Smooth muscle cell (in vitro differentiated cells): ENCODE data around the gene TMEM43. TPM values are rescaled to one million over a fixed set of nuclear protein-coding genes. Genes with fewer than 3 reads are reported as not detected.

ENCODE experiments used
- DNase-seq: peaks from one replicate; lab custom pipeline; 2025; ENCODE audit not compliant: unreplicated experiment; lab: John Stamatoyannopoulos, UW
- H2AFZ ChIP-seq: fragments of 200-600 bp; sonication (generic); 2 replicates; pipeline ENCODE4 v1.6.0; 2016; ENCODE audit warnings: antibody characterized with exemption, low read depth, mild to moderate bottlenecking
- H3F3A ChIP-seq: fragments of 200-600 bp; sonication (generic); 2 replicates; pipeline ENCODE4 v1.6.0; 2017; ENCODE audit warnings: antibody characterized with exemption, low read depth
- H3K27ac ChIP-seq: fragments of 200-600 bp; sonication (generic); 2 replicates; pipeline ENCODE4 v1.5.1; 2016; ENCODE audit warnings: low read depth, mild to moderate bottlenecking
- H3K27me3 ChIP-seq: fragments of 200-600 bp; sonication (generic); 2 replicates; pipeline ENCODE4 v1.6.1; 2016; ENCODE audit warnings: low read depth, mild to moderate bottlenecking
- H3K36me3 ChIP-seq: fragments of 200-600 bp; sonication (generic); 2 replicates; pipeline ENCODE4 v1.5.1; 2016; ENCODE audit warnings: low read depth
- H3K4me1 ChIP-seq: fragments of 200-600 bp; sonication (generic); 2 replicates; pipeline ENCODE4 v1.5.1; 2016; ENCODE audit warnings: low read depth
- H3K4me2 ChIP-seq: fragments of 200-600 bp; sonication (generic); 2 replicates; pipeline ENCODE4 v1.6.0; 2016; ENCODE audit warnings: mild to moderate bottlenecking
- H3K4me3 ChIP-seq: fragments of 200-600 bp; sonication (generic); 2 replicates; pipeline ENCODE4 v1.5.1; 2016; ENCODE audit warnings: mild to moderate bottlenecking
- H3K79me2 ChIP-seq: fragments of 200-600 bp; sonication (generic); 2 replicates; pipeline ENCODE4 v1.6.0; 2016; ENCODE audit warnings: low read depth, mild to moderate bottlenecking
- H3K9ac ChIP-seq: fragments of 200-600 bp; sonication (generic); 2 replicates; pipeline ENCODE4 v1.6.0; 2016; ENCODE audit warnings: low read depth
- H3K9me3 ChIP-seq: fragments of 200-600 bp; sonication (generic); replicated peaks from 2 replicates; pipeline ENCODE4 v1.5.1; 2016; ENCODE audit warnings: low read depth
- H4K20me1 ChIP-seq: fragments of 200-600 bp; sonication (generic); 2 replicates; pipeline ENCODE4 v1.6.0; 2016; ENCODE audit warnings: low read depth
- CTCF ChIP-seq: fragments of 200-600 bp; sonication (generic); IDR thresholded peaks from 2 replicates; pipeline ENCODE4 v1.5.1; 2017; ENCODE audit warnings: borderline replicate concordance, mild to moderate bottlenecking, antibody characterized with exemption; ENCODE audit not compliant: insufficient read depth, poor library complexity, severe bottlenecking
- WGBS: methylation state at CpG from one replicate; pipeline ENCODE4 v1.1.7; 2016; ENCODE audit warnings: low lambda C conversion rate; 5-methylcytosine and 5-hydroxymethylcytosine counted together
- polyA plus RNA-seq: library from polyadenylated mRNA; unstranded; fragments of >200 nt; fragmentation: Nextera tagmentation; extraction: Ambion mirVana; gene quantifications from 2 replicates; pipeline ENCODE4 v1.2.1, GENCODE V29; 2016
- total RNA-seq: library from RNA; depleted of rRNA; stranded (reverse); fragments of >200 nt; gene quantifications from 2 replicates; pipeline ENCODE4 v1.2.3, GENCODE V29; 2014

The TMEM43 gene
- total and polyA plus RNA-seq, 2 experiments from 2014 or later, result 60.1 to 81.1 TPM

- Histone ChIP-seq H3K4me3 (no peak overlapping the region), H3K9me3 (no peaks in the 10 kb centered on the region), H2AFZ (no peak overlapping the region), H3K27ac (no peak overlapping the region), H3K79me2 (peaks cover 35% of the 10 kb centered on the region), H3K36me3 (peaks cover 3% of the 10 kb centered on the region), H3F3A (peaks cover 4% of the 10 kb centered on the region), H3K4me1 (peaks cover 8% of the 10 kb centered on the region), H3K27me3 (no peaks in the 10 kb centered on the region), H3K9ac (no peak overlapping the region), H4K20me1 (peaks cover 52% of the 10 kb centered on the region), H3K4me2 (no peak overlapping the region)
- no peak for DNase-seq
- WGBS, result over 99% methylated on average over 6 of the region's 6 CpGs
- TF ChIP-seq CTCF, result no peak
Measured at GRCh38 chr3:14129296-14129695, 4.4 kb downstream of the TMEM43 start.

GRCh38 chr3:14130230-14130629 is 5.4 kb downstream of the TMEM43 start:
- TF ChIP-seq CTCF, result no peak

GRCh38 chr3:14130707-14131106 is 5.9 kb downstream of the TMEM43 start:
- WGBS, result 96% methylated on average over 12 of the region's 12 CpGs
- Histone ChIP-seq H3K36me3 (peaks cover 3% of the 10 kb centered on the region), H3K9me3 (no peaks in the 10 kb centered on the region), H3K27me3 (no peaks in the 10 kb centered on the region), H3K27ac (no peak overlapping the region), H3K4me2 (no peak overlapping the region), H3K4me3 (no peak overlapping the region), H3K4me1 (peaks cover 8% of the 10 kb centered on the region), H3K9ac (no peak overlapping the region), H3F3A (no peaks in the 10 kb centered on the region), H4K20me1 (peaks cover 52% of the 10 kb centered on the region), H3K79me2 (peaks cover 35% of the 10 kb centered on the region), H2AFZ (no peak overlapping the region)
- no peak for TF ChIP-seq CTCF
- no peak for DNase-seq

More at GRCh38 chr3:14130230-14130629, 5.4 kb downstream of the TMEM43 start:
- Histone ChIP-seq H3K9me3 (no peaks in the 10 kb centered on the region), H3K4me3 (no peak overlapping the region), H4K20me1 (peaks cover 52% of the 10 kb centered on the region), H3F3A (peaks cover 1% of the 10 kb centered on the region), H3K9ac (no peak overlapping the region), H3K4me1 (peaks cover 8% of the 10 kb centered on the region), H3K36me3 (peaks cover 3% of the 10 kb centered on the region), H2AFZ (no peak overlapping the region), H3K27me3 (no peaks in the 10 kb centered on the region), H3K79me2 (peaks cover 35% of the 10 kb centered on the region), H3K4me2 (no peak overlapping the region), H3K27ac (no peak overlapping the region)
- DNase-seq, result no peak
- 98% methylated on average over 4 of the region's 4 CpGs for WGBS

- peaks cover 3% of the 10 kb centered on the region for H3K36me3 ChIP-seq
- WGBS, result 74% methylated on average over 5 of the region's 5 CpGs
Measured at GRCh38 chr3:14131134-14131533, 6.3 kb downstream of the TMEM43 start.

More at GRCh38 chr3:14131134-14131533, 6.3 kb downstream of the TMEM43 start:
- H2AFZ ChIP-seq, result no peak overlapping the region
- no peak for DNase-seq
- H3K9ac ChIP-seq, result no peak overlapping the region
- H3K79me2 ChIP-seq, result peaks cover 35% of the 10 kb centered on the region
- H3K9me3 ChIP-seq, result no peaks in the 10 kb centered on the region
- no peak overlapping the region for H3K4me2 ChIP-seq
- H3F3A ChIP-seq, result no peaks in the 10 kb centered on the region
- no peak overlapping the region for H3K4me3 ChIP-seq
- H3K27me3 ChIP-seq, result no peaks in the 10 kb centered on the region
- H4K20me1 ChIP-seq, result peaks cover 48% of the 10 kb centered on the region
- no peak for TF ChIP-seq CTCF
- peaks cover 5% of the 10 kb centered on the region for H3K4me1 ChIP-seq
- no peak overlapping the region for H3K27ac ChIP-seq
